ENCODE measurements around the gene ATP2A3. TPM values are rescaled to one million over a fixed set of nuclear protein-coding genes. Genes with fewer than 3 reads are reported as not detected.

The ATP2A3 gene
- total and polyA plus RNA-seq, 2 donors (not counting 1 experiment from before 2014, with no cell fraction given) = 697 to 817 TPM

- H3K9me3 Mint-ChIP-seq (ENCODE audit: insufficient read depth) = no peaks in the 10 kb centered on the region
- ChIA-PET CTCF (interaction anchor here (1.3 to 1.5 kb wide), 2 partner anchors 34 to 36 kb away, joined by 3 to 6 read pairs; no protein-coding TSS in a partner anchor), POLR2A (interaction anchor here (0.5 kb wide), 1 partner anchor 25 kb away, joined by 4 read pairs; no protein-coding TSS in a partner anchor)
- no peak overlapping the region for H3K4me3 Mint-ChIP-seq
- WGBS (ENCODE audit: insufficient coverage) = 83% methylated on average over 5 of the region's 5 CpGs
- no peaks in the 10 kb centered on the region for H3K79me2 ChIP-seq (ENCODE audit: control insufficient read depth, insufficient read depth, low read length)
- H3K9ac ChIP-seq (ENCODE audit: low read length) = no peak overlapping the region
- H3K4me1 Mint-ChIP-seq = no peaks in the 10 kb centered on the region
- H3K27ac Mint-ChIP-seq = no peak overlapping the region
- no peak overlapping the region for H3K27ac ChIP-seq (ENCODE audit: low read length in 2 of 2)
- no peak overlapping the region for H3K4me2 ChIP-seq (replicated peaks; ENCODE audit: low read depth, low read length, poor library complexity, severe bottlenecking)
- ATAC-seq (ENCODE audit: low read depth) = no peak
- H2AFZ ChIP-seq (ENCODE audit: insufficient read depth, low read depth, low read length, poor library complexity, severe bottlenecking) = no peak overlapping the region
- H4K20me1 ChIP-seq (ENCODE audit: control insufficient read depth, insufficient read depth, low read length, poor library complexity, severe bottlenecking) = no peaks in the 10 kb centered on the region
- intact Hi-C loops (cut with micrococcal nuclease) = no loop called here
- no peaks in the 10 kb centered on the region for H3K27me3 Mint-ChIP-seq
- no peak for TF ChIP-seq CTCF (IDR thresholded peaks at IDR 0.05)
- no peak for DNase-seq
- H3K4me3 ChIP-seq (ENCODE audit: control extremely low read depth in 1 of 5, extremely low read depth in 1 of 5, insufficient read depth in 1 of 5, low read depth in 2 of 5, low read length in 4 of 5) = no peak overlapping the region
- peaks cover 0 to 12% of the 10 kb centered on the region in 2 experiments for H3K36me3 ChIP-seq (replicated peaks in 1 of 2; ENCODE audit: control extremely low read depth in 1 of 2, control insufficient read depth in 1 of 2, extremely low read depth in 1 of 2, insufficient read depth in 2 of 2, low read length in 1 of 2)
- no peaks in the 10 kb centered on the region for H3K9me3 ChIP-seq (ENCODE audit: control extremely low read depth in 1 of 3, control insufficient read depth in 2 of 3, insufficient read depth in 1 of 3, low read length in 2 of 3)
- H3K27me3 ChIP-seq (replicated peaks in 1 of 4; ENCODE audit: control extremely low read depth in 1 of 4, control insufficient read depth in 3 of 4, insufficient read depth in 4 of 4, low read length in 3 of 4) = no peaks in the 10 kb centered on the region
- H3K4me1 ChIP-seq (ENCODE audit: control insufficient read depth in 2 of 2, insufficient read depth in 2 of 2, low read length in 2 of 2) = no peaks in the 10 kb centered on the region
These were observed 85.1 kb downstream of the ATP2A3 start for GRCh38 chr17:3879186-3879585.

DNA sequence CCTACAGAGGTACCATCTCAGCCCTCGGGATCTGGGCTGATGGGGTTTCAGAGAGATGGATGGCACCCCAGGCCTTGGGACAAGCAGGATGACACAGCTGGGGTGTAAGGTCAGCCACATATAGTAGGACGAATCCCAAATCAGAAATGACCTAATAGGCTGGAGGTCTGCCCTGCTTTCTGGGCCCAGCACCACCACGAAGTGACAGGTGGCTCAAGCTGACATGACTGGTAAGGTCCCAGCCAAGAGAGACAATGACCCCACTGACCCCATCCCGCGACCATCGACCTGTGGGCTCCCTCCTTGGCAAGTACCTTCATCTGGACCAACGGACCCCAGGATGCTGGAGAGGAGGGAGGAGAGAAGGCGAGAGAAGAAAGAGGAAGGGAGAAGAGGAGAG lies 87.0 kb downstream of the ATP2A3 start:
- intact Hi-C loops (cut with micrococcal nuclease) = no loop called here
- CTCF ChIA-PET = interaction anchor here (1.9 kb wide), 1 partner anchor 13 kb away, joined by 7 read pairs; no protein-coding TSS in a partner anchor
- WGBS (ENCODE audit: insufficient coverage) = 95% methylated on average over 4 of the region's 8 CpGs
- Mint-ChIP-seq H3K27me3 (no peaks in the 10 kb centered on the region), H3K4me3 (no peak overlapping the region), H3K4me1 (no peaks in the 10 kb centered on the region), H3K9me3 (ENCODE audit: insufficient read depth) (no peaks in the 10 kb centered on the region), H3K27ac (no peak overlapping the region)
- H3K36me3 ChIP-seq (replicated peaks in 1 of 2; ENCODE audit: control extremely low read depth in 1 of 2, control insufficient read depth in 1 of 2, extremely low read depth in 1 of 2, insufficient read depth in 2 of 2, low read length in 1 of 2) = peaks cover 0 to 9% of the 10 kb centered on the region in 2 experiments
- H3K27ac ChIP-seq (ENCODE audit: low read length in 2 of 2) = no peak overlapping the region
- no peak overlapping the region for H3K9ac ChIP-seq (ENCODE audit: low read length)
- TF ChIP-seq CTCF (IDR thresholded peaks at IDR 0.05) (no peak), EZH2 (IDR thresholded peaks at IDR 0.05; ENCODE audit: borderline replicate concordance, insufficient read depth, low read depth, low read length, poor library complexity, severe bottlenecking) (no peak)
- DNase-seq = no peak
- no peaks in the 10 kb centered on the region for H3K79me2 ChIP-seq (ENCODE audit: control insufficient read depth, insufficient read depth, low read length)
- H3K27me3 ChIP-seq (replicated peaks in 1 of 4; ENCODE audit: control extremely low read depth in 1 of 4, control insufficient read depth in 3 of 4, insufficient read depth in 4 of 4, low read length in 3 of 4) = no peaks in the 10 kb centered on the region
- no peak overlapping the region for H2AFZ ChIP-seq (ENCODE audit: insufficient read depth, low read depth, low read length, poor library complexity, severe bottlenecking)
- no peak overlapping the region for H3K4me3 ChIP-seq (ENCODE audit: control extremely low read depth in 1 of 5, extremely low read depth in 1 of 5, insufficient read depth in 1 of 5, low read depth in 2 of 5, low read length in 4 of 5)
- H4K20me1 ChIP-seq (ENCODE audit: control insufficient read depth, insufficient read depth, low read length, poor library complexity, severe bottlenecking) = no peaks in the 10 kb centered on the region
- no peaks in the 10 kb centered on the region for H3K4me1 ChIP-seq (ENCODE audit: control insufficient read depth in 2 of 2, insufficient read depth in 2 of 2, low read length in 2 of 2)
- POLR2A ChIA-PET = no interaction called here
- H3K9me3 ChIP-seq (ENCODE audit: control extremely low read depth in 1 of 3, control insufficient read depth in 2 of 3, insufficient read depth in 1 of 3, low read length in 2 of 3) = no peaks in the 10 kb centered on the region
- no peak for ATAC-seq (ENCODE audit: low read depth)
- H3K4me2 ChIP-seq (replicated peaks; ENCODE audit: low read depth, low read length, poor library complexity, severe bottlenecking) = no peak overlapping the region
